ENCODE data around the gene PLEKHO2. TPM values are rescaled to one million over a fixed set of nuclear protein-coding genes. Genes with fewer than 3 reads are reported as not detected.

Gene PLEKHO2
- total and polyA plus RNA-seq, 2 of the 8 experiments (the other 6 are each of a cell fraction or from before 2014, with no cell fraction given): 16.9 to 20.1 TPM

DNA sequence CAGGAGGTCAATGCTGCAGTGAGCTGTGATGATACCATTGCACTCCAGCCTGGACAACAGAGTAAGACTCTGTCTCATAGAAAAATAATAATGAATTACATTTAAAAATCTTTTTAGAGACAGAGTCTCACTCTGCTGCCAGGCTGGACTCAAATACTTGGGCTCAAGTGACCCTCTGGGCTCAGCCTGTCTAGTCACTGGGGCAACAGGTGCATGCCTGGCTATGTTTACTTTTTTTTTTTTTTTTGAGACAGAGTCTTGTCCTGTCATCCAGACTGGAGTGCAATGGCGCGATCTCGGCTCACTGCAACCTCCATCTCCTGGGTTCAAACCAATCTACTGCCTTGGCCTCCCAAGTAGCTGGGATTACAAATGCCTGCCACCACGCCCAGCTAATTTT lies 8.0 kb upstream of the PLEKHO2 start:
- Histone ChIP-seq H3K14ac (ENCODE audit: insufficient read length) (no peak overlapping the region), H3K36me3 (ENCODE audit: control insufficient read depth in 2 of 4, insufficient read depth in 4 of 4, low read length in 3 of 4) (no peaks in the 10 kb centered on the region), H3K9me3 (ENCODE audit: insufficient read depth in 2 of 2, low read depth in 1 of 2, low read length in 1 of 2) (no peaks in the 10 kb centered on the region), H3K27me3 (replicated peaks in 1 of 4; ENCODE audit: control insufficient read depth in 3 of 4, extremely low read depth in 1 of 4, insufficient read depth in 3 of 4, low read length in 3 of 4) (no peaks in the 10 kb centered on the region), H3K56ac (replicated peaks; ENCODE audit: insufficient read length, low read depth, low read length) (no peak overlapping the region), H3K4me2 (ENCODE audit: insufficient read depth in 1 of 2, low read depth in 2 of 2, low read length in 2 of 2) (no peak overlapping the region), H3K4me3 (ENCODE audit: extremely low read depth in 1 of 4, insufficient read depth in 2 of 4, low read depth in 3 of 4, low read length in 4 of 4) (no peak overlapping the region), H2BK120ac (replicated peaks; ENCODE audit: low read depth, low read length) (no peak overlapping the region), H3K4me1 (replicated peaks in 1 of 4; ENCODE audit: control insufficient read depth in 3 of 4, insufficient read depth in 4 of 4, low read length in 3 of 4) (peaks cover 0 to 4% (median 0%) of the 10 kb centered on the region in 4 experiments; a peak in 1 of 7 replicates), H4K8ac (ENCODE audit: extremely low read depth, insufficient read depth, low read length) (no peak overlapping the region), H4K20me1 (replicated peaks in 1 of 2; ENCODE audit: control insufficient read depth in 1 of 2, insufficient read depth in 2 of 2, low read length in 2 of 2) (no peaks in the 10 kb centered on the region), H3K9ac (replicated peaks in 1 of 4; ENCODE audit: extremely low read depth in 1 of 4, low read depth in 3 of 4, low read length in 3 of 4) (no peak overlapping the region), H3K79me2 (ENCODE audit: control insufficient read depth in 1 of 2, insufficient read depth in 2 of 2, low read length in 2 of 2) (peaks cover 0 to 3% of the 10 kb centered on the region in 2 experiments; a peak in 1 of 4 replicates), H2BK20ac (ENCODE audit: low read length) (no peak overlapping the region), H3K79me1 (ENCODE audit: low read depth, low read length) (peaks cover 2% of the 10 kb centered on the region; the same call in 1 of the 2 replicates), H2BK5ac (ENCODE audit: low read depth, low read length) (no peak overlapping the region), H3K18ac (ENCODE audit: extremely low read depth, low read length) (no peak overlapping the region), H4K5ac (ENCODE audit: insufficient read length, low read depth, low read length) (no peak overlapping the region), H3K4ac (replicated peaks; ENCODE audit: insufficient read length, low read depth, low read length) (no peak overlapping the region), H2AFZ (ENCODE audit: low read length) (no peak overlapping the region), H3K23me2 (ENCODE audit: low read depth, low read length) (no peaks in the 10 kb centered on the region; the same call in 1 of the 2 replicates), H3K23ac (ENCODE audit: insufficient read length) (no peak overlapping the region), H4K91ac (replicated peaks; ENCODE audit: insufficient read length, low read length) (no peak overlapping the region), H2AK5ac (ENCODE audit: low read depth, low read length) (no peak overlapping the region), H2BK12ac (ENCODE audit: low read depth, low read length) (no peak overlapping the region), H3K27ac (ENCODE audit: low read depth, low read length) (no peak overlapping the region), H2BK15ac (ENCODE audit: low read length) (no peak overlapping the region)
- ChIA-PET CTCF (ENCODE audit: partially characterized antibody) (interaction anchor here (0.6 to 5.7 kb wide), 6 partner anchors 10 to 103 kb away, joined by 3 to 53 read pairs (median 4); no protein-coding TSS in a partner anchor), POLR2A (ENCODE audit: partially characterized antibody) (interaction anchor here (0.6 to 17.0 kb wide), 7 partner anchors 7 to 296 kb away, joined by 3 to 381 read pairs (median 5); partner anchors contain the start of gene PIF1)
- 88% methylated on average over 4 of the region's 4 CpGs; no CpG with 5 or more reads in 1 of the 2 experiments for WGBS, 2 experiments (ENCODE audit: extremely low coverage in 1 of 2, insufficient coverage in 1 of 2, insufficient read length in 1 of 2, insufficient replicate concordance in 2 of 2, low coverage in 1 of 2, low lambda C conversion rate in 2 of 2, missing lambda C conversion rate in 1 of 2)
- no peak for DNase-seq (ENCODE audit: low read depth in 1 of 2, low spot score in 2 of 2)
- FAIRE-seq: no peak
- TF ChIP-seq TBP (IDR thresholded peaks at IDR 0.05; ENCODE audit: low read depth, low read length) (no peak), JUN (IDR thresholded peaks at IDR 0.05; ENCODE audit: low read depth, low read length) (no peak), POLR2A (IDR thresholded peaks at IDR 0.05; ENCODE audit: control extremely low read depth in 1 of 2, low read depth in 2 of 2, low read length in 2 of 2) (no peak), TAF1 (IDR thresholded peaks at IDR 0.05; ENCODE audit: low read depth, low read length) (no peak), EZH2 (IDR thresholded peaks at IDR 0.05; ENCODE audit: low read depth, low read length, severe bottlenecking) (no peak), KDM5A (IDR thresholded peaks at IDR 0.05; ENCODE audit: low read length) (no peak), TCF12 (IDR thresholded peaks at IDR 0.05; ENCODE audit: low read depth, low read length) (no peak), CTBP2 (IDR thresholded peaks at IDR 0.05; ENCODE audit: borderline replicate concordance, insufficient read depth, insufficient read length, low read length) (no peak), RXRA (IDR thresholded peaks at IDR 0.05; ENCODE audit: insufficient read depth, low read depth, low read length) (no peak), BACH1 (IDR thresholded peaks at IDR 0.05; ENCODE audit: low read length) (no peak), TEAD4 (IDR thresholded peaks at IDR 0.05; ENCODE audit: low read depth, low read length) (no peak)
- TF ChIP-seq, protein P1, sequence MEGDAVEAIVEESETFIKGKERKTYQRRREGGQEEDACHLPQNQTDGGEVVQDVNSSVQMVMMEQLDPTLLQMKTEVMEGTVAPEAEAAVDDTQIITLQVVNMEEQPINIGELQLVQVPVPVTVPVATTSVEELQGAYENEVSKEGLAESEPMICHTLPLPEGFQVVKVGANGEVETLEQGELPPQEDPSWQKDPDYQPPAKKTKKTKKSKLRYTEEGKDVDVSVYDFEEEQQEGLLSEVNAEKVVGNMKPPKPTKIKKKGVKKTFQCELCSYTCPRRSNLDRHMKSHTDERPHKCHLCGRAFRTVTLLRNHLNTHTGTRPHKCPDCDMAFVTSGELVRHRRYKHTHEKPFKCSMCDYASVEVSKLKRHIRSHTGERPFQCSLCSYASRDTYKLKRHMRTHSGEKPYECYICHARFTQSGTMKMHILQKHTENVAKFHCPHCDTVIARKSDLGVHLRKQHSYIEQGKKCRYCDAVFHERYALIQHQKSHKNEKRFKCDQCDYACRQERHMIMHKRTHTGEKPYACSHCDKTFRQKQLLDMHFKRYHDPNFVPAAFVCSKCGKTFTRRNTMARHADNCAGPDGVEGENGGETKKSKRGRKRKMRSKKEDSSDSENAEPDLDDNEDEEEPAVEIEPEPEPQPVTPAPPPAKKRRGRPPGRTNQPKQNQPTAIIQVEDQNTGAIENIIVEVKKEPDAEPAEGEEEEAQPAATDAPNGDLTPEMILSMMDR (IDR thresholded peaks at IDR 0.05; ENCODE audit: control extremely low read depth in 1 of 3, insufficient read depth in 1 of 3, low read depth in 1 of 3, low read length in 3 of 3): no peak

Measured in H1 (cell line).